ENCODE results near the gene GPSM1. TPM values are rescaled to one million over a fixed set of nuclear protein-coding genes. Genes with fewer than 3 reads are reported as not detected.

GPSM1 gene
- total and polyA plus RNA-seq, 2 experiments from 2014 or later = 25.5 to 30.0 TPM

- H3K4me2 ChIP-seq = no peak overlapping the region
- no peaks in the 10 kb centered on the region for H3K9me2 ChIP-seq (replicated peaks; ENCODE audit: insufficient read depth)
- no peak for TF ChIP-seq EZH2phosphoT487 (IDR thresholded peaks at IDR 0.05; ENCODE audit: low read depth, severe bottlenecking, unreplicated experiment)
- no peak for TF ChIP-seq EZH2 (IDR thresholded peaks at IDR 0.05; ENCODE audit: borderline replicate concordance)
- no peak for TF ChIP-seq CTCF (IDR thresholded peaks at IDR 0.05; ENCODE audit: poor library complexity)
- H2AFZ ChIP-seq = no peak overlapping the region
- no peak overlapping the region for H3K27ac ChIP-seq
- no peaks in the 10 kb centered on the region for H3K36me3 ChIP-seq (replicated peaks; ENCODE audit: insufficient read depth, low read depth)
- no peaks in the 10 kb centered on the region for H3K27me3 ChIP-seq
- 90% methylated on average over 19 of the region's 19 CpGs for WGBS (ENCODE audit: low lambda C conversion rate, missing lambda C conversion rate)
- DNase-seq (ENCODE audit: low spot score) = no peak
- no peak overlapping the region for H3K4me3 ChIP-seq
- peaks cover 8% of the 10 kb centered on the region for H3K4me1 ChIP-seq (ENCODE audit: insufficient read depth)
- no peaks in the 10 kb centered on the region for H4K20me1 ChIP-seq (ENCODE audit: insufficient read depth, poor library complexity, severe bottlenecking)
- H3K79me2 ChIP-seq = no peaks in the 10 kb centered on the region
- H3K9me3 ChIP-seq (ENCODE audit: low read depth) = no peaks in the 10 kb centered on the region
These were observed 5.8 kb upstream of the GPSM1 start for GRCh38 chr9:136321561-136321960.

DNA sequence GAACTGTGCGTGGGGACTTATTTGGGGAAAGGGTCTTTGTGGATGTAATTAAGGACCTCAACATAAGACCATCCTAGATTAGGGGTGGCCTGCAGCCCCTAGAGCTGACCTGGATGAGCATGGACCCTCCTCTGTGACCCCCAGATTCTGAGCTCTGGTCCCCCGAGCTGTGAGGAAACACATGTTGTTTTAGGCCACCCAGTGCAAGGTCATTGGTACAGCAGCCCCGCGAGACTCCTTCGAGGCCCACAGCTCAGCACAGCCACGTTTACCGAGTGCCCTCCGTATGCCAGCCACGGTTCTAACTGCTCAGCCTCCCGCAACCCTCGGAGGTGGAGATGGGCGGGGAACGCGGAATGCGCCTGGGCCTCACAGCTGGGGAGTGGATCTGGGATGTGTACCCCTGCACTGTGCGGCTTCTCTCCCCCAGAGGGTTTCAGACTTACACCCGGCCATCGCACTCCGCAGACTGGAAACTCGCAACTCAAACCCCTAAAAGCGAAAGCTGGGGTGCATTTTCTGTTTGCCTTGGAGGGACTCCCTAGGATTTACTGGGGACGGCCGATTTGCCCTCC, 4.5 kb upstream of the GPSM1 start:
- Histone ChIP-seq H3K9me3 (ENCODE audit: low read depth) (no peaks in the 10 kb centered on the region), H3K79me2 (peaks cover 2% of the 10 kb centered on the region), H3K9me2 (replicated peaks; ENCODE audit: insufficient read depth) (no peaks in the 10 kb centered on the region), H3K4me2 (no peak overlapping the region), H3K27me3 (no peaks in the 10 kb centered on the region), H4K20me1 (ENCODE audit: insufficient read depth, poor library complexity, severe bottlenecking) (no peaks in the 10 kb centered on the region), H3K27ac (no peak overlapping the region), H3K4me3 (no peak overlapping the region), H3K4me1 (ENCODE audit: insufficient read depth) (peaks cover 14% of the 10 kb centered on the region), H3K36me3 (replicated peaks; ENCODE audit: insufficient read depth, low read depth) (no peaks in the 10 kb centered on the region), H2AFZ (no peak overlapping the region)
- no peak for DNase-seq (ENCODE audit: low spot score)
- no peak for TF ChIP-seq CTCF (IDR thresholded peaks at IDR 0.05; ENCODE audit: poor library complexity)
- no peak for TF ChIP-seq EZH2phosphoT487 (IDR thresholded peaks at IDR 0.05; ENCODE audit: low read depth, severe bottlenecking, unreplicated experiment)
- no peak for TF ChIP-seq EZH2 (IDR thresholded peaks at IDR 0.05; ENCODE audit: borderline replicate concordance)
- 86% methylated on average over 23 of the region's 23 CpGs for WGBS (ENCODE audit: low lambda C conversion rate, missing lambda C conversion rate)

GRCh38 chr9:136323371-136323789, 4.0 kb upstream of the GPSM1 start:
- Histone ChIP-seq H2AFZ (no peak overlapping the region), H4K20me1 (ENCODE audit: insufficient read depth, poor library complexity, severe bottlenecking) (peaks cover 2% of the 10 kb centered on the region), H3K4me2 (no peak overlapping the region), H3K79me2 (peaks cover 7% of the 10 kb centered on the region), H3K9me2 (replicated peaks; ENCODE audit: insufficient read depth) (no peaks in the 10 kb centered on the region), H3K27me3 (no peaks in the 10 kb centered on the region), H3K4me3 (no peak overlapping the region), H3K36me3 (replicated peaks; ENCODE audit: insufficient read depth, low read depth) (no peaks in the 10 kb centered on the region), H3K27ac (no peak overlapping the region), H3K9me3 (ENCODE audit: low read depth) (no peaks in the 10 kb centered on the region), H3K4me1 (ENCODE audit: insufficient read depth) (peaks cover 16% of the 10 kb centered on the region)
- WGBS (ENCODE audit: low lambda C conversion rate, missing lambda C conversion rate) = 87% methylated on average over 17 of the region's 17 CpGs
- no peak for DNase-seq (ENCODE audit: low spot score)
- no peak for TF ChIP-seq EZH2phosphoT487 (IDR thresholded peaks at IDR 0.05; ENCODE audit: low read depth, severe bottlenecking, unreplicated experiment)
- no peak for TF ChIP-seq EZH2 (IDR thresholded peaks at IDR 0.05; ENCODE audit: borderline replicate concordance)
- TF ChIP-seq CTCF (IDR thresholded peaks at IDR 0.05; ENCODE audit: poor library complexity) = no peak
